H9 (cell line): ENCODE results near the gene DDX60. TPM values are rescaled to one million over a fixed set of nuclear protein-coding genes. Genes with fewer than 3 reads are reported as not detected.

Source experiments
- DNase-seq: peaks from one replicate; pipeline ENCODE4 v3.0.0-alpha.2; 2017
- H2AFZ ChIP-seq: one replicate; pipeline ENCODE4 v1.6.1; 2013; ENCODE audit warnings: mild to moderate bottlenecking, low read length, control low read depth, moderate library complexity
- H2AK5ac ChIP-seq: 2 replicates; pipeline ENCODE4 v1.6.1; 2013; ENCODE audit warnings: low read length, control low read depth, mixed read lengths; ENCODE audit not compliant: insufficient read length
- H2BK120ac ChIP-seq: one replicate; pipeline ENCODE4 v1.6.1; 2013; ENCODE audit warnings: low read depth, mild to moderate bottlenecking, low read length, control low read depth, inconsistent platforms; ENCODE audit not compliant: poor library complexity, severe bottlenecking
- H2BK12ac ChIP-seq: 2 replicates; pipeline ENCODE4 v1.6.1; 2013; ENCODE audit warnings: low read length, control low read depth, mixed read lengths, low read depth; ENCODE audit not compliant: insufficient read length
- H2BK15ac ChIP-seq: 2 replicates; pipeline ENCODE4 v1.6.1; 2013; ENCODE audit warnings: low read depth, low read length, control low read depth
- H2BK20ac ChIP-seq: one replicate; pipeline ENCODE4 v1.6.1; 2013; ENCODE audit warnings: low read depth, mild to moderate bottlenecking, low read length, control low read depth, inconsistent platforms; ENCODE audit not compliant: poor library complexity, severe bottlenecking
- H2BK5ac ChIP-seq: 2 replicates; pipeline ENCODE4 v1.6.1; 2013; ENCODE audit warnings: low read length, control low read depth, mixed read lengths; ENCODE audit not compliant: insufficient read length
- H3K14ac ChIP-seq: 2 replicates; pipeline ENCODE4 v1.6.1; 2013; ENCODE audit warnings: low read length, control low read depth; ENCODE audit not compliant: insufficient read depth
- H3K18ac ChIP-seq: 2 replicates; pipeline ENCODE4 v1.6.1; 2013; ENCODE audit warnings: low read depth, mild to moderate bottlenecking, mixed read lengths, low read length, control low read depth; ENCODE audit not compliant: insufficient read length
- H3K23ac ChIP-seq: 2 replicates; pipeline ENCODE4 v1.6.1; 2013; ENCODE audit warnings: low read length, control low read depth, mixed read lengths, low read depth; ENCODE audit not compliant: insufficient read length
- H3K23me2 ChIP-seq: 2 replicates; pipeline ENCODE4 v1.6.1; 2013; ENCODE audit warnings: low read depth, mild to moderate bottlenecking, mixed read lengths, low read length, control low read depth; ENCODE audit not compliant: insufficient read length, poor library complexity, severe bottlenecking
- H3K27ac ChIP-seq: 2 replicates; pipeline ENCODE4 v1.5.1; 2013; ENCODE audit warnings: low read length, control low read depth, mixed read lengths, low read depth; ENCODE audit not compliant: insufficient read length
- H3K27me3 ChIP-seq: 2 replicates; pipeline ENCODE4 v1.6.1; 2013; ENCODE audit warnings: low read length, control low read depth, inconsistent platforms; ENCODE audit not compliant: insufficient read depth
- H3K4ac ChIP-seq: 2 replicates; pipeline ENCODE4 v1.6.1; 2013; ENCODE audit warnings: low read depth, mild to moderate bottlenecking, control low read depth, inconsistent platforms, low read length, moderate library complexity
- H3K4me1 ChIP-seq: 2 replicates; pipeline ENCODE4 v1.6.1; 2013; ENCODE audit warnings: low read length, control low read depth, inconsistent platforms; ENCODE audit not compliant: insufficient read depth
- H3K4me2 ChIP-seq: 2 replicates; pipeline ENCODE4 v1.6.1; 2013; ENCODE audit warnings: low read length, control low read depth, mixed read lengths; ENCODE audit not compliant: insufficient read length, insufficient read depth
- H3K56ac ChIP-seq: 2 replicates; pipeline ENCODE4 v1.6.1; 2013; ENCODE audit warnings: low read depth, mild to moderate bottlenecking, mixed read lengths, low read length, control low read depth; ENCODE audit not compliant: insufficient read length
- H3K79me1 ChIP-seq: 2 replicates; pipeline ENCODE4 v1.6.1; 2013; ENCODE audit warnings: low read depth, mild to moderate bottlenecking, moderate library complexity, low read length, control low read depth, inconsistent platforms; ENCODE audit not compliant: insufficient read depth, poor library complexity, severe bottlenecking
- H3K79me2 ChIP-seq: 2 replicates; pipeline ENCODE4 v1.6.1; 2013; ENCODE audit warnings: low read length, control low read depth, inconsistent platforms; ENCODE audit not compliant: insufficient read depth
- H3K9ac ChIP-seq: 2 replicates; pipeline ENCODE4 v1.6.1; 2013; ENCODE audit warnings: low read length, control low read depth, mixed read lengths; ENCODE audit not compliant: insufficient read length; ENCODE audit errors: extremely low read depth
- H3K9me3 ChIP-seq: one replicate; pipeline ENCODE4 v1.6.1; 2013; ENCODE audit warnings: low read depth, low read length, inconsistent platforms; ENCODE audit not compliant: control insufficient read depth
- H3T11ph ChIP-seq: one replicate; pipeline ENCODE4 v1.6.1; 2013; ENCODE audit warnings: mild to moderate bottlenecking, low read length, control low read depth, inconsistent platforms
- H4K20me1 ChIP-seq: one replicate; pipeline ENCODE4 v1.6.1; 2013; ENCODE audit not compliant: control insufficient read depth, insufficient read length, insufficient read depth
- H4K5ac ChIP-seq: 2 replicates; pipeline ENCODE4 v1.6.1; 2013; ENCODE audit warnings: low read depth, mild to moderate bottlenecking, mixed read lengths, low read length, control low read depth; ENCODE audit not compliant: insufficient read length
- H4K8ac ChIP-seq: replicated peaks from 2 replicates; pipeline ENCODE4 v1.6.1; 2013; ENCODE audit warnings: low read length, control low read depth, mixed read lengths, low read depth; ENCODE audit not compliant: insufficient read length
- H4K91ac ChIP-seq: 2 replicates; pipeline ENCODE4 v1.6.1; 2013; ENCODE audit warnings: low read depth, mild to moderate bottlenecking, moderate library complexity, mixed read lengths, low read length, control low read depth; ENCODE audit not compliant: insufficient read length
- H3K27ac Mint-ChIP-seq, 3 experiments: 2 replicates in 2 of 3; 3 replicates in 1 of 3; pipeline ENCODE4 v1.8.0; 2020 to 2021; ENCODE audit warnings: mixed read lengths in 3 of 3, mild to moderate bottlenecking in 1 of 3, moderate library complexity in 1 of 3
- H3K27me3 Mint-ChIP-seq: 2 replicates; pipeline ENCODE4 v1.8.0; 2021; ENCODE audit warnings: low read depth, mild to moderate bottlenecking, moderate library complexity, mixed read lengths
- H3K36me3 Mint-ChIP-seq, 3 experiments: 2 replicates in 2 of 3; 3 replicates in 1 of 3; pipeline ENCODE4 v1.8.0; 2020 to 2021; ENCODE audit warnings: low read depth in 3 of 3, mixed read lengths in 3 of 3; ENCODE audit not compliant: insufficient read depth in 1 of 3
- H3K4me1 Mint-ChIP-seq, 2 experiments: 2 replicates each; pipeline ENCODE4 v1.8.0; 2020; ENCODE audit warnings: mixed read lengths in 2 of 2
- H3K4me3 Mint-ChIP-seq, 2 experiments: 2 replicates in 1 of 2; 3 replicates in 1 of 2; pipeline ENCODE4 v1.8.0; 2020 to 2021; ENCODE audit warnings: mild to moderate bottlenecking in 2 of 2, mixed read lengths in 2 of 2, moderate library complexity in 1 of 2
- H3K9me3 Mint-ChIP-seq, 2 experiments: 2 replicates in 1 of 2; 3 replicates in 1 of 2; pipeline ENCODE4 v1.8.0; 2020; ENCODE audit warnings: mild to moderate bottlenecking in 2 of 2, mixed read lengths in 2 of 2, moderate library complexity in 1 of 2
- CTCF ChIP-seq: fragments of 200-600 bp; sonication (generic); conservative IDR thresholded peaks from 3 replicates; pipeline ENCODE4 v1.8.0; 2021; ENCODE audit warnings: antibody characterized with exemption, mild to moderate bottlenecking
- WGBS: extraction: QIAGEN DNeasy Blood & Tissue Kit; methylation state at CpG from one replicate; pipeline ENCODE4 v1.1.7; 2013; ENCODE audit warnings: missing lambda C conversion rate, low lambda C conversion rate, mixed read lengths; ENCODE audit not compliant: insufficient read length; ENCODE audit errors: extremely low coverage; 5-methylcytosine and 5-hydroxymethylcytosine counted together
- total RNA-seq: library from RNA; stranded (reverse); gene quantifications from 2 replicates; pipeline ENCODE4 v1.2.1, GENCODE V29; 2021

Gene DDX60
- total RNA-seq, 1 experiment from 2014 or later = 3.9 TPM

GRCh38 chr4:168263039-168263438 is 55.5 kb downstream of the DDX60 start:
- DNase-seq = no peak
- Histone ChIP-seq H3K9ac (no peak overlapping the region), H3K18ac (no peak overlapping the region), H2BK20ac (no peak overlapping the region), H3K79me2 (no peaks in the 10 kb centered on the region), H4K5ac (no peak overlapping the region), H2BK5ac (no peak overlapping the region), H3K9me3 (no peaks in the 10 kb centered on the region), H4K91ac (no peak overlapping the region), H3K56ac (no peak overlapping the region), H3K27me3 (no peaks in the 10 kb centered on the region), H2AK5ac (no peak overlapping the region), H3K14ac (no peak overlapping the region), H3K27ac (no peak overlapping the region), H2BK12ac (no peak overlapping the region), H3K4me1 (no peaks in the 10 kb centered on the region), H3K23ac (no peak overlapping the region), H3K4me2 (no peak overlapping the region), H3K23me2 (no peaks in the 10 kb centered on the region), H3K79me1 (no peaks in the 10 kb centered on the region), H4K8ac (no peak overlapping the region), H2BK120ac (no peak overlapping the region), H3K4ac (no peak overlapping the region), H4K20me1 (no peaks in the 10 kb centered on the region), H2AFZ (no peak overlapping the region), H2BK15ac (no peak overlapping the region), H3T11ph (no peak overlapping the region)
- no peaks in the 10 kb centered on the region for H3K36me3 Mint-ChIP-seq
- WGBS = no CpG with 5 or more reads among the region's 1 CpG
- H3K27me3 Mint-ChIP-seq = no peaks in the 10 kb centered on the region
- H3K4me1 Mint-ChIP-seq = no peaks in the 10 kb centered on the region
- H3K9me3 Mint-ChIP-seq = no peaks in the 10 kb centered on the region
- no peak overlapping the region for H3K27ac Mint-ChIP-seq
- TF ChIP-seq CTCF = no peak
- no peak overlapping the region for H3K4me3 Mint-ChIP-seq
